Stomach (tissue), 4 donors: ENCODE results near the gene CDC14A.

Experiments
- POLR2A ChIP-seq, 4 donors: fragments of 450-650 bp; IDR thresholded peaks; one replicate each; pipeline ENCODE4 v1.6.1; 2016; ENCODE audit warnings: antibody characterized with exemption in 4 of 4, control low read depth in 2 of 4, mild to moderate bottlenecking in 1 of 4, moderate library complexity in 1 of 4
- POLR2AphosphoS5 ChIP-seq, 3 donors: sonication (generic); formaldehyde crosslinking; IDR thresholded peaks; one replicate each; pipeline ENCODE4 v1.6.1; 2016; ENCODE audit warnings: antibody characterized with exemption in 3 of 3

GRCh38 chr1:100346387-100346786 lies 5.9 kb upstream of the CDC14A start:
- no peak for TF ChIP-seq POLR2AphosphoS5 (IDR thresholded peaks at IDR 0.05)
- TF ChIP-seq POLR2A (IDR thresholded peaks at IDR 0.05): no peak
